NCI-H128 (cell line): ENCODE data around the gene SNW1.
"Not testable (repeated sequence)": the region's sequence is repeated elsewhere in the genome, so short reads cannot be mapped to it uniquely, and the experiment has no call there.

Experiments
- DNase-seq: peaks from one replicate; lab custom pipeline; 2025; ENCODE audit not compliant: unreplicated experiment; lab: John Stamatoyannopoulos, UW

Gene SNW1

GRCh38 chr14:77760381-77761204 is at the start of gene SNW1:
SNW1 (minus strand) TSS chr14:77761156; CDS start chr14:77761127, 29 bp downstream.
- DNase-seq = peak; percentile 79

- DNase-seq = no peak
Observed at GRCh38 chr14:77809011-77809410, 48.1 kb upstream of the SNW1 start.

GRCh38 chr14:77808250-77808649 is 47.3 kb upstream of the SNW1 start:
- DNase-seq = no peak

GRCh38 chr14:77805706-77806105 is 44.8 kb upstream of the SNW1 start:
- DNase-seq = no peak

GRCh38 chr14:77804592-77804991 is 43.6 kb upstream of the SNW1 start:
- DNase-seq = no peak

- DNase-seq = no peak
Observed at GRCh38 chr14:77800814-77801213, 39.9 kb upstream of the SNW1 start.

GRCh38 chr14:77799863-77800730 is 39.1 kb upstream of the SNW1 start, which contains the start of gene ADCK1:
ADCK1 (plus strand) TSS chr14:77800109; CDS start chr14:77818979, 18,870 bp downstream.
- peak; percentile 61 for DNase-seq

GRCh38 chr14:77799456-77799855 is 38.5 kb upstream of the SNW1 start:
- DNase-seq = not testable (repeated sequence)

- DNase-seq = no peak
Observed at GRCh38 chr14:77794357-77794756, 33.4 kb upstream of the SNW1 start.

- DNase-seq = not testable (repeated sequence)
Observed at GRCh38 chr14:77793255-77793654, 32.3 kb upstream of the SNW1 start.

GRCh38 chr14:77791225-77791600 is 30.3 kb upstream of the SNW1 start:
- DNase-seq = no peak

GRCh38 chr14:77790566-77791224 is 29.7 kb upstream of the SNW1 start:
- DNase-seq = no peak

GRCh38 chr14:77786148-77786547 is 25.2 kb upstream of the SNW1 start:
- DNase-seq = no peak

- no peak for DNase-seq
Observed at GRCh38 chr14:77782202-77782601, 21.2 kb upstream of the SNW1 start.

- DNase-seq = not testable (repeated sequence)
Observed at GRCh38 chr14:77773966-77774365, 13.0 kb upstream of the SNW1 start.

GRCh38 chr14:77768442-77769069 is 7.6 kb upstream of the SNW1 start:
- not testable (repeated sequence) for DNase-seq

GRCh38 chr14:77763978-77764377 is 3.0 kb upstream of the SNW1 start:
- DNase-seq = no peak

GRCh38 chr14:77763316-77763715 is 2.4 kb upstream of the SNW1 start:
- no peak for DNase-seq

- DNase-seq = no peak
Observed at GRCh38 chr14:77761205-77761931, 412 bp upstream of the SNW1 start.

GRCh38 chr14:77752799-77753516 is 8.0 kb downstream of the SNW1 start:
- DNase-seq = no peak
